Endothelial cell of hepatic sinusoid (primary cell): Measurements from ENCODE around the gene MAGEE2.
"Not testable (repeated sequence)": the region's sequence is repeated elsewhere in the genome, so short reads cannot be mapped to it uniquely, and the experiment has no call there.

ENCODE experiments used
- in situ Hi-C: cut with HindIII; loops from 2 replicates; pipeline ENCODE4 v1.10.0; 2017; ENCODE audit warnings: low sequenced_read_pairs

Gene MAGEE2, protein sequence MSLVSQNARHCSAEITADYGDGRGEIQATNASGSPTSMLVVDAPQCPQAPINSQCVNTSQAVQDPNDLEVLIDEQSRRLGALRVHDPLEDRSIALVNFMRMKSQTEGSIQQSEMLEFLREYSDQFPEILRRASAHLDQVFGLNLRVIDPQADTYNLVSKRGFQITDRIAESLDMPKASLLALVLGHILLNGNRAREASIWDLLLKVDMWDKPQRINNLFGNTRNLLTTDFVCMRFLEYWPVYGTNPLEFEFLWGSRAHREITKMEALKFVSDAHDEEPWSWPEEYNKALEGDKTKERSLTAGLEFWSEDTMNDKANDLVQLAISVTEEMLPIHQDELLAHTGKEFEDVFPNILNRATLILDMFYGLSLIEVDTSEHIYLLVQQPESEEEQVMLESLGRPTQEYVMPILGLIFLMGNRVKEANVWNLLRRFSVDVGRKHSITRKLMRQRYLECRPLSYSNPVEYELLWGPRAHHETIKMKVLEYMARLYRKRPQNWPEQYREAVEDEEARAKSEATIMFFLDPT

DNA sequence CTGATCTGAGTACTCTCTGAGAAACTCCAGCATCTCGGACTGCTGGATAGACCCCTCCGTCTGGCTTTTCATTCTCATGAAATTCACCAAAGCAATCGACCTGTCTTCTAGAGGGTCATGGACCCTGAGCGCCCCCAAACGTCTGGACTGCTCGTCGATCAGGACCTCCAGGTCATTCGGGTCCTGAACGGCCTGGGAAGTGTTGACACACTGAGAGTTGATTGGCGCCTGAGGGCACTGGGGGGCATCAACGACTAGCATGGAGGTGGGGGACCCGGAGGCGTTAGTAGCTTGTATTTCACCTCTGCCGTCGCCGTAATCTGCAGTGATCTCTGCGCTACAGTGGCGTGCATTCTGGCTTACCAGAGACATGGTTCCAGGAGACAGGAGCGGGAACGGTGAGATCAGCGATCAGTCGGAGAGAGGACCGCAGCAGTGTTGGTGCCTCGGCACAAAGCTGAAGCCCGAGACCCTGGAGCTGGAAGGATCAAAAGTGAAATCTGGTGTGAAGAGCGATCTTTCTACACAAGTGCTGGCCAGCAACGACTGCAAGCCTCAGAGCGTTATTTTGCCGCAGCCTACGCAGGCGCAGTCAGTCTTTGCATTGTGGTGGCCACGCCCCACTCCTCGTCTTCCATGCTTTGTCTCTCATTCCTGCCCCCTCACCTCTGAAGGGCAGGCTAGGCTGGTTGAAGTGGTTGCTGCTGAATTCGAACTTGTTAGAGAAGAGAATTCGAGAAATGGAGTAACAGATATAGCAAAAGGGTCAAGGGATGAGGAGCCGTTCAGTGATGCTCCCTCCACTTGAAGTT, at the start of gene MAGEE2:
Gene MAGEE2 (minus strand): TSS at position 575 of the 812 bp plus-strand sequence. CDS start 203 bp downstream, at position 372.
- in situ Hi-C loops, result no loop called here

DNA sequence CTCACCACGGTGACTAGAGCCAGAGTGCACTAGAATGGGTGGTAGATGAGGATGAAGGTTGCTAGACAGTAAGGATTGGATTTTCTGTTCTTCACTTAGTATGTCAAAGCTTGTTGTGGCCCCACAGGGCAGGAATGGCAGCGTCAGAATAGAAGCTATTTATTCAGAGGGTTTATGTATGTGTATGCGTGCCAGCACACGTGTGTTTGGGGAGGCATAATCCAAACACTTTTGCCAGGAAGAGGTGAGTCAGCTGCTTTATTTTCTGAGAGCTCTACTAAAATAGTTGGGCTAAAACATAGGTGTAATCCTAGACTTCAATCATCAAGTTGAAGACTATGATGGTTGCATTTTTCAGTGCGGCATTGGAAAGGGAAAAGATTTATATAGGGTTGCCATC, 1.2 kb upstream of the MAGEE2 start:
- in situ Hi-C loops, result no loop called here

DNA sequence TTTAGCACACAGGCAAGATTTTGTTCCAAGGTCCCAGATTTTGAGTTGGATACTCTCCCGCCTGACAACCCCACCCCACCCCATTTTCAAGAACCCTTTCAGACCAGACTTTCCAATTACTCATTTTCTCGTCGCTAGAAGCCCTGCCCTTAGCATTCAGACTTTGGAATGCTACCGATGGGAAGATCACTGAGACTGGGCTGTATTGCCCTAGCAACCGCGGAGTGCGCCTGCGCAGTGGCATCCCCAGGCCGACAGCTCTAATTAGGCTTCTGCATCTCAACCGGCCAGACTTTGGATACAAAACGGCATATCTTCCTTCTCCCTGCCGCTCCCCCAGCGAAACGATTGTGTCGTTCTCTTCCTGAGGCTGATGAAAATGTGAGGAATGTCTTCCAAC, 3.4 kb downstream of the MAGEE2 start:
- in situ Hi-C loops, result no loop called here

DNA sequence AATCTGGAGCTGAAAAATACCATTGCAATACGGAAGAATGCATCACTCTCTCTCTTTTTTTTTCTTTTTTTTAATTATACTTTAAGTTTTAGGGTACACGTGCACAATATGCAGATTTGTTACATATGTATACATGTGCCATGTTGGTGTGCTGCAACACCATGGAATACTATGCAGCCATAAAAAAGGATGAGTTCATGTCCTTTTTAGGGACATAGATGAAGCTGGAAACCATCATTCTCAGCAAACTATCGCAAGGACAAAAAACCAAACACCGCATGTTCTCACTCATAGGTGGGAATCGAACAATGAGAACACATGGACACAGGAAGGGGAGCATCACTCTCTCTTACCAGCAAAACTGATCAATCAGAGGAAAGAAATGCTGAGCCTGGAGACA, 17.0 kb downstream of the MAGEE2 start:
- in situ Hi-C loops, result not testable (repeated sequence)

DNA sequence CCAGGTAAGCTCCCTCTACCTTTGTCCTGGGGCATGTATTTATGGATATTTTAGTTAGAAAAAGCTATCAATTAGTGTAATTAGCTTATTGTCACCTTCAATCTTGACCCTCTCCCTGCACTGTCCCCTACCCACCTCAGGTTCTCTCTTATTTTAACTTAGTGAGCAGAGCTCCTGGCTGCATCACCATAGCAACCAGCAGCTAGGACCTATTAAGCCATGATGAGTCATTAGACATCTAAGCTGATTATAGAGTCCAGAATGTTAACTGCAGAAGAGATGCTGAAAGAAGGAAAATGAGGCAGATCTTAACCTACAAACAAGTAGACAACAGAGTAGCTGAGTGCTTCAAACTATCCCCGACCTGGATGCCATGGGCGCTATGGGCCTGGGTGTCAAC, 36.6 kb downstream of the MAGEE2 start:
- in situ Hi-C loops, result no loop called here

DNA sequence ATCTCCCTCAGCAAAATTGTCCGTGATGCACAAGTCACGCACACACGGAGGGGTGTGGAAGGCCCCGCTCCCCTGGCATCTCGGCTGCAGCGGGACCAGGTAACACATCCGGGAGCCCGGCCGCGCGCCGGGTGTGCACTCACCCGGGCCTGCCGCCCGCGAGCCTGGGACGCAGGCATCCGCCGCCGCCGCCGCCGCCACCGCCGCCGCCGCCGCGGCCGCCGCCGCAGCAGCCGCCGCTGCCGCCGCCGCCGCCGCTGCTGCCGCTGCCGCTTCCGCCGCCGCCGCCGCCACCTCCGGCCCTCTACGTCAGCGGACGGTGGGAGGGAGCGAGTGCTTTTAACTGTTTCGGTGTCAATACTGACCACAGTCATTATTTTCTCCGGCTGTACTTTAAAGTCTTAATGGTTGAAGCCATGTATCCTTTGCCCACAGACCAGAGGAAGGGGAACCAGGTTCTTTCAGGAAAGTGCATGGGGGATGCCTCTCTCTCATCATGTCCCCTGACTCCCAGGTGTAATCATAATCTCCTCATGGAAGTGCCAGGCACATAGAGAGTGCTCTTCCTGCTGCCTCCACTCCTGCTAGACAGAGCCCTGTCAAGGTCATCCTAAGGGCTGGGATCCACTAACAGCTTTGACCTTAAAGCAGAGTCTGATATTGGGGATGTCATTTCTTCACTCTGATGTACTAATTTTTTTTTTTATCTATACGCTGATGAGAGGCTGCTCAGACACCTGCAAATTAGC, 38.0 kb downstream of the MAGEE2 start:
- in situ Hi-C loops, result no loop called here
